Ovary (tissue), 9 donors: ENCODE data around the gene TADA2B. TPM values are rescaled to one million over a fixed set of nuclear protein-coding genes. Genes with fewer than 3 reads are reported as not detected.

Source experiments
- DNase-seq, 5 donors: peaks; one replicate each; pipeline ENCODE4 v3.0.0-alpha.2; 2019 to 2020
- H3K27ac ChIP-seq, 2 donors: fragments of 200-600 bp; one replicate each; pipeline versions ENCODE4 v1.5.1 to v1.8.0; 2019 to 2022
- H3K27me3 ChIP-seq: fragments of 200-600 bp; one replicate; pipeline ENCODE4 v1.8.0; 2022
- H3K36me3 ChIP-seq: fragments of 200-600 bp; sonication (generic); one replicate; pipeline ENCODE4 v1.5.1; 2019
- H3K4me1 ChIP-seq: one replicate; pipeline ENCODE4 v1.8.1; 2013; ENCODE audit warnings: mild to moderate bottlenecking, moderate library complexity; ENCODE audit not compliant: insufficient read depth
- H3K4me3 ChIP-seq: fragments of 200-600 bp; sonication (generic); one replicate; pipeline ENCODE4 v1.5.1; 2017
- H3K9me3 ChIP-seq, 2 donors: fragments of 200-600 bp in 1 of 2; sonication (generic) in 1 of 2; one replicate each; pipeline versions ENCODE4 v1.5.1 to v1.8.1; 2013 to 2019; ENCODE audit warnings: mild to moderate bottlenecking in 1 of 2, moderate library complexity in 1 of 2
- CTCF ChIP-seq, 3 donors: fragments of 450-650 bp in 2 of 3; fragments of 200-600 bp in 1 of 3; IDR thresholded peaks; one replicate each; pipeline versions ENCODE4 v1.5.1 to v1.8.0; 2016 to 2022; ENCODE audit warnings: antibody characterized with exemption in 3 of 3, mild to moderate bottlenecking in 1 of 3
- EP300 ChIP-seq: sonication (generic); formaldehyde crosslinking; IDR thresholded peaks from one replicate; pipeline ENCODE4 v1.6.1; 2017; ENCODE audit warnings: antibody characterized with exemption
- POLR2A ChIP-seq: fragments of 450-650 bp; IDR thresholded peaks from one replicate; pipeline ENCODE4 v1.6.1; 2017; ENCODE audit warnings: antibody characterized with exemption, mild to moderate bottlenecking, moderate library complexity
- WGBS, 3 donors: extraction: QIAGEN DNeasy Blood & Tissue Kit in 1 of 3; methylation state at CpG; one replicate each; pipeline versions ENCODE4 v1.1.5 to v1.1.7; 2013 to 2017; 5-methylcytosine and 5-hydroxymethylcytosine counted together
- intact Hi-C, 4 donors: fragments of 100-400 bp; cut with DNase I; formaldehyde crosslinking; loops; one replicate each; pipeline versions ENCODE4 v1.11.0 to v1.15.1; 2022 to 2023
- polyA plus RNA-seq, 2 donors: library from polyadenylated mRNA; stranded (reverse); fragments of 200-250 nt in 1 of 2; fragments of 350-450 nt in 1 of 2; fragmentation: Illumina TruSeq in 1 of 2; extraction: RNeasy Lipid Tissue Mini Kit (QIAGEN cat#74804) in 1 of 2; gene quantifications; one replicate each; pipeline ENCODE4 v1.2.3, GENCODE V29; 2013 to 2014
- total RNA-seq, 7 donors: library from RNA; depleted of rRNA in 2 of 7; stranded (reverse); fragments of >200 nt in 2 of 7; fragmentation: NEBNext Ultra II Directional in 3 of 7; extraction: Animal tissue kit (Norgen Biotek cat#: 25700) in 3 of 7; gene quantifications; one replicate each; pipeline versions ENCODE4 v1.1.0 to v1.2.4, GENCODE V29; 2016 to 2023
- donor health status: DM: no; HTN: no; CAD: no; lungs with moderate emphysema.
- donor health status: DM: no; HTN: no; CAD: no.
- donor health status: Bipolar disorder and iron deficiency.
- donor health status: DM: yes; HTN: yes; CAD: no.
- donor health status: DM: no; HTN: no; CAD: no.
- donor health status: DM: yes; HTN: yes; CAD: no.

TADA2B gene
- total and polyA plus RNA-seq, 9 donors, result 11.9 to 31.6 (median 26.8) TPM

DNA sequence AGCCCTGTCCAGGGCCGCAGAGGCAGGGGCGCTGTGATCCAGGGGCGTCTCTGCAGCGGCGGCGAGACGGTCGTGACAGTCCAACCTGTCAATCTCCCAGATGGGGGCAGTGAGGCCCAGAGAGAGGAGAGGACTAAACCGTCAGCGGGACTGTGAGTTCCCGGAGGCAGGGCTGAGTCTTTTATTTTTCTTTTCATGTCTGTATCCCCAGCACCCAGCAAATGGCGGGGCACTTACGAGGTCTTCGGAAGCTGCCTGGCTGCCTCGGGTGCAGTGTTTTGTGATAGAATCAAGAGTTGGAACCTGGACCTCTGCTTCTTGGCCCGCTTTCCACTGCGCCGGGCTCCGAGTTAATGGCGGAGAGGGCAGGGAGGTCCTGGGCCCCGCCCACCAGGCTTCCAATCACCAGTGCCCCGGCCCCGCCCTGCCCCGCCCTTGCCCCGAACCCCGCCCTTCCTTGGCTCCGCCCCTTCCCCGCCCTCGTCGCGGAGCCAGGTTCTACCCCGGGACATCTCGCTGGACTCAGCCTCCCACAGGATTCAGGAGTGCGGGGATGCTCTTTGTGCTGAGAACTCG lies 59.9 kb downstream of the TADA2B start:
- WGBS, 3 donors, result 2 to 14% (median 7%) methylated on average over 29 to 35 of the region's 35 CpGs
- DNase-seq, result peak; percentile 83 to 92 (median 86)
- intact Hi-C loops, result no loop called here
- Histone ChIP-seq H3K27me3 (no peaks in the 10 kb centered on the region), H3K27ac (peak overlapping the region in 1 of 2 donors; percentile 79), H3K9me3 (no peaks in the 10 kb centered on the region), H3K4me1 (peaks cover 4% of the 10 kb centered on the region), H3K4me3 (peak overlapping the region; percentile 47), H3K36me3 (no peaks in the 10 kb centered on the region)
- no peak for TF ChIP-seq CTCF (IDR thresholded peaks at IDR 0.05)
- no peak for TF ChIP-seq POLR2A
- no peak for TF ChIP-seq EP300

- intact Hi-C loops, result no loop called here
- peak overlapping the region in 1 of 2 donors; percentile 79 for H3K27ac ChIP-seq
- H3K4me3 ChIP-seq, result peak overlapping the region; percentile 47
- no peaks in the 10 kb centered on the region for H3K36me3 ChIP-seq
- TF ChIP-seq CTCF (IDR thresholded peaks at IDR 0.05) (no peak), POLR2A (no peak), EP300 (no peak)
- H3K4me1 ChIP-seq, result peaks cover 4% of the 10 kb centered on the region
- WGBS, 3 donors, result 33 to 37% (median 36%) methylated on average over 20 to 21 of the region's 21 CpGs
- peak; percentile 66 to 81 (median 71) for DNase-seq
- H3K9me3 ChIP-seq, result no peaks in the 10 kb centered on the region
- H3K27me3 ChIP-seq, result no peaks in the 10 kb centered on the region
These were observed 60.6 kb downstream of the TADA2B start for GRCh38 chr4:7103607-7104365.

DNA sequence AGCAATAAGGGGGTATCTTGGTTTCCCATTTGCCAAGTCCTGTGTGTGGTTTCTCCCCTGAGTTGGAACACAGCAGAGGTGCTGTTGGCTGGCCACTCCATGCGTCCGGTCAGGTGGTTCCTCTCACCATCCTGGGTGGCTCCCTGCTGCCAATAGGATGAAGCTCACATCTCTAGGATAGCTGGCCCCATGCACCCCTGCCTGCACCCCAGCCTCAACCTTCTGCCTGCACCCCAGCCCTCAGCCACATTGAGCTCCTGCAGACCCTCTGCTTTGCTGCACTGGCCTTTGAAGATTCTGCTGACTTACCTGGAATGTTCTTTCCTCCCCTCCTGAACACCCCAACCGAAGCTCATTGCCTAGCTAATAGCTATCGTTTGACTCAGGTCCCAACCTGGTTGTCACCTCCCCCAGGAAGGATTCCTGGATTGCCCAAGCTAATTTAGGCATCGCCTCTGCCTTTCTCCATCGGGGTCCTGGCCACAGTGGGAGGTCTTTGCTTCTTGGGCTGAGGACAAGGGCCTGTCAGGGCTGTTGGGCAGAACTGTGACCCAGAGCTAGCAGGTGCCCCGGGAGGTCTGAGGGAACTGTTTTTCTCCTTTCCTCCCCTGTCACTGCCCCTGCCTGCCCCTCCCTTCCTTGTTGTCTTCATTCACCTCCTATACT lies 61.3 kb downstream of the TADA2B start:
- intact Hi-C loops, result no loop called here
- Histone ChIP-seq H3K9me3 (no peaks in the 10 kb centered on the region), H3K36me3 (no peaks in the 10 kb centered on the region), H3K27me3 (no peaks in the 10 kb centered on the region), H3K4me3 (no peak overlapping the region), H3K27ac (peak overlapping the region in 1 of 2 donors; percentile 79), H3K4me1 (peaks cover 4% of the 10 kb centered on the region)
- TF ChIP-seq EP300, result no peak
- no peak for TF ChIP-seq CTCF (IDR thresholded peaks at IDR 0.05)
- no peak for TF ChIP-seq POLR2A
- DNase-seq, result peak in 1 of 5 donors; percentile 14
- 91 to 93% (median 93%) methylated on average over 7 of the region's 7 CpGs for WGBS, 3 donors

DNA sequence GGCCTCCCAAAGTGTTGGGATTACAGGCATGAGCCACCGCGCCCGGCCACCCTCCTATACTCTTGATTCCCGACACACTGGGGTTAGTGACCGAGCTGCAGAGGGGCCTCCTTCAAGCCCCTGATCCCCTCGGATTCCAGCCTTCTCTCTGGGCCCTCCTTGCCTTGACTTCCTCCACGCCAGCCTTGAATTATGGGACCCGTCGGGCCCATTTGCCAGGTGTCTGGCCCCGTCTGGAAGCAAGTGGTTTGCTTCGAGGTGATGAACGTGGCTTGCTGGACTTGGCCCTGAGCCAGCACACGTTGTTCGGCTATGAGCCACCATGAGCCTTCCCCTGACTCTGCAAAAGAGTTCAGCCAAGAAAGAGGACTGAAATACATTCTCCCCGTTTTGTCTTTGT lies 62.1 kb downstream of the TADA2B start:
- DNase-seq, result peak in 1 of 5 donors; percentile 60
- Histone ChIP-seq H3K36me3 (no peaks in the 10 kb centered on the region), H3K4me3 (no peak overlapping the region), H3K27me3 (no peaks in the 10 kb centered on the region), H3K9me3 (no peaks in the 10 kb centered on the region), H3K27ac (no peak overlapping the region), H3K4me1 (peaks cover 4% of the 10 kb centered on the region)
- 65 to 69% (median 65%) methylated on average over 15 of the region's 15 CpGs for WGBS, 3 donors
- intact Hi-C loops, result no loop called here
- TF ChIP-seq EP300 (no peak), POLR2A (no peak), CTCF (IDR thresholded peaks at IDR 0.05) (no peak)
